HG03159 (cell line): ENCODE data around the gene CIPC.

Experiments used
- ATAC-seq: cut with Tn5 transposase; IDR thresholded peaks from one replicate; pipeline ENCODE4 v1.9.1; 2021; ENCODE audit warnings: mild to moderate bottlenecking, moderate library complexity; ENCODE audit not compliant: unreplicated experiment

CIPC gene

GRCh38 chr14:77144412-77145115 lies 46.5 kb downstream of the CIPC start:
- no peak for ATAC-seq

- no peak for ATAC-seq
These were observed 48.1 kb downstream of the CIPC start for GRCh38 chr14:77145975-77146740.

GRCh38 chr14:77148510-77149231 lies 50.6 kb downstream of the CIPC start:
- ATAC-seq: no peak

- ATAC-seq: no peak
These were observed 53.2 kb downstream of the CIPC start for GRCh38 chr14:77151245-77151644.

- ATAC-seq: no peak
These were observed 54.0 kb downstream of the CIPC start for GRCh38 chr14:77151918-77152588.

- ATAC-seq: no peak
These were observed 55.7 kb downstream of the CIPC start for GRCh38 chr14:77153802-77154201.

- ATAC-seq: no peak
These were observed 56.4 kb downstream of the CIPC start for GRCh38 chr14:77154421-77154820.

- ATAC-seq: no peak
These were observed 57.0 kb downstream of the CIPC start for GRCh38 chr14:77155083-77155482.

- ATAC-seq: no peak
These were observed 59.7 kb downstream of the CIPC start for GRCh38 chr14:77157740-77158139.

GRCh38 chr14:77158175-77158881 lies 60.3 kb downstream of the CIPC start:
- no peak for ATAC-seq

GRCh38 chr14:77158882-77159255 lies 60.8 kb downstream of the CIPC start:
- ATAC-seq: no peak

GRCh38 chr14:77161011-77161410 lies 63.0 kb downstream of the CIPC start:
- no peak for ATAC-seq
